KG1 (cell line): ENCODE data around the gene UBE2Q2.
"Not testable (repeated sequence)": the region's sequence is repeated elsewhere in the genome, so short reads cannot be mapped to it uniquely, and the experiment has no call there.

Source experiments
- DNase-seq: peaks from one replicate; lab custom pipeline; 2025; lab: John Stamatoyannopoulos, UW

UBE2Q2 gene

DNA sequence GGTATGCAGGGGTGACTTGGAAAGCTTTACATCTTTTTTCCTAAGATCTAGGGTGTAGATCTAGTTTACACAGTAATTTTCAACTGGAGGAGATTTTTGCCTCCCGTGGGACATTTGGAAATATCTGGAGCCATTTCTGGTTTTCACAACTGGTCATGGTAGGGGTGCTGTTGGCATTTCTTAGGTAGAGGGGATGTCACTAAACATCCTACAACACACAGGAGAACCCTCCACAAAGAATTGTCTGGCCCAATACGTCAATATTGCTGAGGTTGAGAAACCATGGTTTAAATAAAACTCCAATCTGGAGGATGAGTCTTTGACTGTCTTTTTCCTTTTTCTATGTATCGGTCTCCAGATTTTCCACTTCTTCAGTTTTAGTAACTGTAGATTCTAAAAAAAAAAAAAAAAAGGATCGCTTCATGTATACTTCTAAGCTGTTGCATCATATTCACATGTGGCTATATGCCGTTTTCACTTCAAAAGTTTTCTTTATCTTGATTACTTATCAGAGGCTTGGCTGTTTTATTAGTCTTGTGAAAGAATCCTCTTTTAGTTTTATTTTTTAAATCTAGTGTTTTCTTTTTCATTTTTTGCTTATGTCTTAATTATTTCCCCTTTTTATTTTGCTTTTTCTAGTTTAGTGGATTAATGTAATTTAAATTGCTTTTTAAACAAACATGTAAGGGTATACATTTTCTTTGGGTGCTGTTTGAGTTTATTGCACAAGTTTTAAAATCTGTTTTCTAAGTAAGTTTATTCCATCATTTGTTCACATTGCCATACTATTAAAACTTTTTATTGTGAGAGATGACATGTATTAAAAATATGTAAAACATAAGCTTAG, 21.2 kb downstream of the UBE2Q2 start:
- DNase-seq: no peak

DNA sequence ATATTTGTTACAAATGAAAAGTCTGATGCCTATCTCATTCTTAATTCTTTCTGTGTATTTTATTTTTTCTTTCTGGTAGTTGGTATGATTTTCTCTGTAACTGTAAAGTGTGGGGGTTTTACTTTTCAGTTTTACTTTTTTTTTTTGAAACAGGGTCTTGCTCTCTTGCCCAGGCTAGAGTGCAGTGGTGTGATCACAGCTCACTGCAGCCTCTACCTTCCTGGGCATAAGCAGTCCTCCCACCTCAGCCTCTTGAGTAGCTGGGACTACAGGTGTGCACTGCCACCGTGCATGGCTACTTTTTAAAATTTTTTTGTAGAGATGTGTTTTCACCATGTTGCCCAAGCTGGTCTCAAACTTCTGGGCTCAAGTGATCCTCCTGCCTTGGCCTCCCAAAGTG, 22.8 kb downstream of the UBE2Q2 start:
- not testable (repeated sequence) for DNase-seq

DNA sequence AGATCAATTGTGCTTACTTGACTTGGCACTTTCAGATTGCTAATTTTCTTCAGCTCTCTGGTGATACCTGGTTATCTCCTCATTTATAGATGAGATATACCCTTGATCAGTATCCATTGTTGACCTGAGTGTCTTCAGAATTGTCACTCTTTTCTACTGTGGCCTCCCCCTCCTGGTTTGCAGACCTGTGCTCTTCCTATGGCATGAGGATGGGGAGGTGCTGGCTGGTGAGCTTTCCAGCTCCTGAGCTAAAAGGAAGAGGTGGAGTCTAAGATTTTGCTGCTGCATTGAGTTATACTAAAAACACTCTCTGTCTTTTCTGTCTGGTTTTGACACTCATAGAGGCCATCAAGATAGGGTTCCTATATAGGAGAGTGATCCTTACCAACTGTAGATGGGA, 23.7 kb downstream of the UBE2Q2 start:
- no peak for DNase-seq

DNA sequence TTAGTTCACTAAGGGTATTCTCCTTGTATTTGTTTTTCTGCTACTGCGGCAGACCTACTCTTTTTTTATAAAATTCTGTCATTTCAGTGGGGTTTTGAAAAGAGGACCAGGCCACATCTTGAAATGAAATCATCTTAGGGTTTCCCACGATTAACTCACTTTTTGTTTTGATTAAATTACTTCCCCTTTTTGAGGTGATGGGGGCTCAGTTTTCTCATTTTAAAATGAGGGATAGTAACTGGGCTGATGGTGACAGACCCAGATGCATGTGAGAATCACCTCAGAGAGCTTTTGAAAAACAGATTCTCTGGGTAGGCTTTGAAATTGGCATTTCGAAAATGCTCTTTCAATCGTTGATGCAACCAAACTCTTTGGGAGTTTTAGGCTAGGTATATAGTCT, 24.2 kb downstream of the UBE2Q2 start:
- DNase-seq: no peak

DNA sequence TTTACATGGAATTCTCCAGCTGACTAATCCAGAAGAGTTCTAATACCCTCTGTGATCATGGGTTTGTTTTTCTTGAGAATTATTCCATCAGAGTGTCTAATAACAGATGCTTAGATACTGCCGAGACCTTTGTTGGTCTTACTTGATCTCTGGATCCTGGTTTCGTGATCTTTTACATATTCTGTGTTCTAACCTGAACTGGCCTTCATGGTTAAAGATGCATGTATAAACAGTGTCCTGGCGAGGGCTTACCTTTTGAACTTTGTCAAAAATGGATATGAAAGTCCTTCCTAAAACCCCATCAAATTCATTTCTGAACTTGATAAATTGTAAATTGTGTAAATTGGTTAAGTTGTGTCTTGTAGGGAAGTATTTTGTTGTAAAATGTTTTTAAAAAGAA, 24.8 kb downstream of the UBE2Q2 start:
- DNase-seq: no peak

DNA sequence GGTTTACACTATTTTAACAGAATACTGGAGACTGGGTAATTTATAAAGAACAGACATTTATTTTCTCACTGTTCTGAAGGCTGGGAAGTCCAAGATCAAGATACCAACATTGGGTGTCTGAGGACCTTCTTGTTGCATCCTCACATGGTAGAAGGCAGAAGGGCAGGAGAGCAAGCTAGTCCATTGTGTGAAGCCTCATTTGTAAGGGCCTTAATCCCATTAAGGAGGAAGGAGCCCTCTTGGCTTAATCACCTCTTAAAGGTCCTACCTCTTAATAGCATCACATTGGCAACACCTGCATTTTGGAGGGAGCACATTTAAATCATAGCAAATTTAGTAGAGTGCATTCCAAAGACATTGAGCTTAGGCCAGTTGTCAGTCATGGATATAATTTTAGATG, 26.2 kb downstream of the UBE2Q2 start:
- DNase-seq: no peak

DNA sequence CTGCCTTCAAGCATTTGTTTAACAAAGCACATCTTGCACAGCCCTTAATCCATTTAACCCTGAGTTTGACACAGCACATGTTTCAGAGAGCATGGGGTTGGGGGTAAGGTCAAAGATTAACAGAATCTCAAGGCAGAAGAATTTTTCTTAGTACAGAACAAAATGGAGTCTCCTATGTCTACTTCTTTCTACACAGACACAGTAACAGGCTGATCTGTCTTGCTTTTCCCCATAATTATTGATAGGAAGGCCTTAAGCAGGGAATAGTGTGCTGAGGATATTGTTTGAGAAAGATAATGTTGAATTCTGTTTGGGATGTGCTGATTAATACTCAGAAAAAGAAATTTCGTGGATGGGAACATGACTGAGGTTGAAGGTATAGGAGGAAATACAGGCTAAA, 28.3 kb downstream of the UBE2Q2 start:
- DNase-seq: not testable (repeated sequence)

DNA sequence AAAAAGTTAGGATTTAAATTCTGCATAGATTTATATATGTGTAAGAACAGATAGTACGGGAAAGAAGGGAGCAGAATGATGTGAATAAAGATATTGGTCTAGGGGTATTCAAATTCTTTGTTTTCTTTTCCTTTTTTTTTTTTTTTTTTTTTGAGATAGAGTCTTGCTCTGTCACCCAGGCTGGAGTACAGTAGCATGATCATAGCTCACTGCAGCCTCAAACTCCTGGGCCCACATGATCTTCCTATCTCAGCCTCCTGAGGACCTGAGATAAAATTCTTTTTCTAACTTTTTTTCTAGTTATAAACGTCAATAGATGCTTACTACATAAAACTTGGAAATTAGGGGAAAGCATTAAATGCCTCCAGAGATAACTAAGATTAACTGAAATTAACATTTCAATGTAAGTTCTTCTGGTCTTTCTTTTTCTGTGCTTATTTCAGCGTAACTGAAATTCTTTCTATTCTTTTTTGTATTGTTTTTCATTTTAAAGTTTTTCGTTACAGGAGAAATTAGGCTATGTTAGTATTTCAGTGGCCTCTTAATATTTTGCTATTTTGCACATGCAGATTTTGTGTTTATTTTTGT, 29.2 kb downstream of the UBE2Q2 start:
- DNase-seq: no peak

DNA sequence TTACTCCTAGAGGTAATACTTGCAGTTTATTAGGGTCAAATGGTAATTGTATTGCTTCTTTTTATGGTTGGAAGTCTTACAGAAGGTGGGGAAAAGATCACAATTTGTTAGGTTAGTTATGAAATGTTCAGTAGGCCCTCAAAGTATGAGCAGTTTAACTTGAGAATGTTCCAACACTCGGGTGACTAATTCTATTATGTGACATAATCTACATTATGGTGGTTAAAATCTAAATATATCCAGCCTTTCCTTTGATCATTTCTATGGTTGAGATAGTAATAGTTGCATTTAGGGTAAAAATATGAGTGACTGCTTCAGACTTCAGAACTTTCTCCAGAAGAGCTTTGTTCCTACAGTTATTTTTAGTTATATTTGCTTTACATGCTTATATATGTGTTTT, 40.8 kb downstream of the UBE2Q2 start:
- DNase-seq: no peak

DNA sequence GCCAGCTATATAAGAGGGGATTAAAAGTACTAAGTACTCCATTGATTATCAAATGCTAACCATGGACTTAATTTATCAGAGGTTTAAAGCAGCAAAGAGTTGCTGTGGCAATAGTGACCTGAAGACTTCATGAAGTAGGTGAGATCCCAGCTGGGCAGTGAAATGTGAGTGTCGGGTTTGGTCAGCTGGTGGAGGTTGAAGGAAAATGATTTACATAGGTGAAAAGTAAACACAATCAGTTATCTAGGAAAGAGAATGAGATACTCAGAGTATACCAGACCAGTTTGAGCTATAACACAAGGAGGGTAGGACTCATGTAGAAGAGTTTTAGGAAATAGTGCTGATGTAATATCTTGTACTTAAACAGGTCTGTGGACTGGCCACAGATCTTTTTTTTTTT, 43.9 kb downstream of the UBE2Q2 start:
- DNase-seq: no peak

DNA sequence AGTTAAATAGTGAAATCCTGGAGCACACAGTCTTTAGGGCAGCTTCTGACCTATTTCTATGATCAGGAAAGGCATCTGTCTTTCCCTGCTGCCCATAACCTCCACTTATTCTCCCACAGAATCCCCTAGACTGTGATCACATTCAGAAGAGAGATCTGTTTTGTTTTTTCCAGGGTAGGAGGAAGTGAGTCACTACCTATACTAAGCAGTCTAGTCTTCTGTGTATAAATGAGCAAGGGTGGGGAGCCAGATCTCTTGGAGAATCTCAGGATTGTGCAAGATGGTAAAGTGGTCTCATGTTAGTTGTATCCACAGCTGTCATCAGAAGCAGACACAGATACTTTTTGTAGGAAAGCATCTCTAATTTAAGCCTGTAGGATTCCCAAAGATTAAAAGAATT, 48.6 kb downstream of the UBE2Q2 start:
- no peak for DNase-seq

DNA sequence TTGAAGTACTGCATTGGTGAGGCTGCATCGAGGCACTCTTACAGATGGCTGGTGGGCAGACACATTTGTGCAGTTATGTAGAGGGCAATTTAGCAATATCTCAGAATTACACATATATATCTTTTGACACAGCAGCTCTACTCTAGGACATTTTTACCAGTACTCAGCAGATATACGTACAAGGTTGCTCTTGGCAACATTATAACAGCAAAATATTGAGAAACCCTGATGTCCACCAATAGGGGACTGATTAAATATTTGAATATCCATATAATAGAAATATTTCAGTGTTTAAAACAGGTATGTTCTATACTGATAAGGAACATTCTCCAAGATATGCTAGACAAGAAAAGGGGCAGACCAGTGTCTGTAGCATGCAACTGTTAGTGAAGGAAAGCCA, 52.5 kb downstream of the UBE2Q2 start:
- DNase-seq: no peak

DNA sequence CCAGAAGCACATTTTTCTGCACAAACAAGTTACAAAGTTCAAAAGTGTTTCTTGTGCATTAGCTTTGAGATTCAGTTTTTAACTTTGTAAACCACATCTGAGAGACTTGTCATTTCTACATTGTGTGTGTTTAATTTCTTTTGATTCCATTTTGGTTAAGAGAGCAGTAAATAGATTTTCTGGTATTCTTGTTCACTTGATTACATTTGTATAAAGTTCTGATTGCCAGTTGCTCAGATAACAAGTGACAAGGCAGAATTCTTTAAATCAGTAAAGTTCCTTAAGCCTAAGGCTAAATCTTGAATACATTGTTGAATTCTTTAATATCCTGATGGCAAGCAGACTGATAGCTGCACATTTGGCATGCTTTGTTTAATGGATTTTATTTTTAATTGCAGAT, 57.3 kb downstream of the UBE2Q2 start:
- no peak for DNase-seq

DNA sequence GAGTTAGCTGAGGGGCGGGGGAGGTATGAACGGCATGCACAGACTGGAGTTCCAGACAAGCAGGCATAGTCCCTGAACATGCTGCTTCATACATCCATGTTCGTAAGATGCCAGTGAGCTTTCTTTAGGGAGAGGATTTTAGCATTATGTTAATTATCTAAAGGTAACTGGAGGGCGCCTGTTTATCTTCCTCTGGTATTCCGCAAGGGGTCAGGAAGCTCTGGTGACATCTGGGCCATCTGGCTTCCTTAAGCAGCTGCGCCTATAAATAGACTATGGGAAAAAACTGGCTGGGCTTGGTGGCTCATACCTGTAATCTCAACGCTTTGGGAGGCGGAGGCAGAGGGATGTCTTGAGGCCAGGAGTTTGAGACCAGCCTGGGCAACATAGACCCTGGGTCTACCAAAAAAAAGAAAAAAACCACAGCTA, 58.9 kb downstream of the UBE2Q2 start:
- no peak for DNase-seq

DNA sequence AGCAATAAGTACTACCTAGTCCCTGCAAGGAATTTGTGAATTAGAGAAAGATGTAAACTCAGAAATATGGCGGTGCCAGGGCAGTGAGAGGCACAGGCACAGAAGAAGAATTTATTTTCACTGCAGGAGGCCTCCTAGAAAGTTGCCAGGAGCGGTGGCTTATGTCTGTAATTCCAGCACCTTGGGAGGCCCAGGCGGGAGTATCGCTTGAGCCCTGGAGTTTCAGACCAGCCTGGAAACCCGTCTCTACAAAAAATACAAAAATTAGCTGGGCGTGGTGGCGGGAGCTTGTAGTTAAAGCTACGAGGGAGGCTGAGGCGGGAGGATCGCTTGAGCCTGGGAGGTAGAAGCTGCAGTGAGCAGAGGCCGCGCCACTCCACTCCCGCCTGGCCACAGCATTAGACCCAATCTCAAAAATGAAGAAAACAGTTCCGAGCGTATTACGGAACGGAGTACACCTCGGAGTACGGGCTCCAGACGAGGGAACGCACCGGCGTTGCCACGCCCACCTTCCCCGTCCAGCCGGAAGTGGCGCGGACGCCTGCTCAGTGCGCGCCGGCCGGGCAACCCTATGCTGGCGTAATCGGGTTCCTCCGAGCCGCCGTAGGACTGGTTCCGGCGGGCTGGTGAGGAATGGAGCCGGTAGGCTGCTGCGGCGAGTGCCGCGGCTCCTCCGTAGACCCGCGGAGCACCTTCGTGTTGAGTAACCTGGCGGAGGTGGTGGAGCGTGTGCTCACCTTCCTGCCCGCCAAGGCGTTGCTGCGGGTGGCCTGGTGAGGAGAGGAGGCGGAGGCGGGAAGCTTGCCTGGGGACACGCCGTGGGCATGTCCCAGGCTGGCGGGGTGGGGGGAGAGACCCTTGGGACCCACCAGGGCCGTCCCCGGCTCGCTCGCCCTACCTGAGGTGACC, 60.3 kb downstream of the UBE2Q2 start, which contains the start of gene FBXO22:
Gene FBXO22 (plus strand): TSS at position 548 of the 909 bp plus-strand sequence. CDS start 86 bp downstream, at position 634.
- DNase-seq: peak; percentile 83

DNA sequence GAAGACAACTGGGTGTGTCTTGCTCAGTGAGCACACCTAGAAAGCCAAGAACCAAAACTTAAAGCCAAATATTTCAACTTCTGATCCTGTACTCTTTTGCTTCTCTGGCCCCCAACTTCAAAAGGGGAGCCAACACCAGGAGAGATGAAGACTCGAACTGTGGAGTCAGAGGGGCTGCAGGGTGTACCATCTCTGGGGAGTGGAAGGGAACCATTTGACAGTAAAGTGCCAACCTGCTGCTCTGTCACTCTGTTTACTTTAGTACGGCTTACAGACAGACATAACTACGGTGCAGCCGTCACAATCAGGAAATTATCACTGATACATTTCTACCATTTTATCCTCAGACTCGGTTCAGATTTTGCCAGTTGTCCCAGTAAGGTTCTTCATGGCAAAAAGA, 62.0 kb downstream of the UBE2Q2 start:
- DNase-seq: no peak

DNA sequence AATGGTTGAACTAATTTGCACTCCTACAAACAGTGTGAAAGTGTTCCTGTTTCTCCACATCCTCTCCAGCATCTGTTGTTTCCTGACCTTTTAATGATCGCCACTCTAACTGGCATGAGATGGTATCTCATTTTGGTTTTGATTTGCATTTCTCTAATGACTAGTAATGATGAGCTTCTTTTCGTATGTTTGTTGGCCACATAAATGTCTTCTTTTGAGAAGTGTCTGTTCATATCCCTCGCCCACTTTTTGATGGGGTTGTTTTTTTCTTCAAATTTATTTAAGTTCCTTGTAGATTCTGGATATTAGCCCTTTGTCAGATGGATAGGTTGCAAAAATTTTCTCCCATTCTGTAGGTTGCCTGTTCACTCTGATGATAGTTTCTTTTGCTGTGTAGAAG, 67.1 kb downstream of the UBE2Q2 start:
- not testable (repeated sequence) for DNase-seq

DNA sequence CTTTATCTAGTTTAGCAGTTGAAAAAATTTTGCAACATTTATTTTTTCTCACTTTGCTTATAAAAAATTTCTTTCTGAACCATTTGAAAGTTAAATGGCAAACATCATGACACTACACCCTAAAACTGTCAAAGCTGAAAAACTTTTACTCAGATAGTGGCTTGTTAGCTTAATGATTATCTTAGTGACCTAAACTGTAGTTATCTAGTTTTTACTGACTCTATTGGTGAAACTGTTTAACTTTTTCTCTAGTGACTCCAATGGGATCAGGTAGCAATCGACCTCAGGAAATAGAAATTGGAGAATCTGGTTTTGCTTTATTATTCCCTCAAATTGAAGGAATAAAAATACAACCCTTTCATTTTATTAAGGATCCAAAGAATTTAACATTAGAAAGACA, 73.7 kb downstream of the UBE2Q2 start:
- no peak for DNase-seq

DNA sequence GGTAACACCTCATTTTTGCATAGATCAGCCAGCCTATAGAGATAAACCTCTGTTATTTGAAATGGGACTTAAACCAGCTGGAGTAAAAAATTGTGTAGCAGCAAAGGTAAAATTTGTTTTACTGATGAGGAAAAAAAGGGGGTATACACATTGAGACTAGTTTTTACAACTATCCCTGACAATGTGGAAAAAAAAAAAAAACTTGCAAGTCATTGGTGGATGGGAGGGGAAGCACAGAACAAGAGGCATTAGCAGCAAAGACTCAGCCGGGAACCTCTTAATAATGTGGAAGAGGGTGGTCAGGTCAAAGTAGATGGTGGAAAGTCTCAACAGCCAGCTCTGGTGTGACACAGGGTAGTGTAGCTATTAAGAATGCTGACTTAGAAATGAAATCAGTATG, 74.9 kb downstream of the UBE2Q2 start:
- no peak for DNase-seq

DNA sequence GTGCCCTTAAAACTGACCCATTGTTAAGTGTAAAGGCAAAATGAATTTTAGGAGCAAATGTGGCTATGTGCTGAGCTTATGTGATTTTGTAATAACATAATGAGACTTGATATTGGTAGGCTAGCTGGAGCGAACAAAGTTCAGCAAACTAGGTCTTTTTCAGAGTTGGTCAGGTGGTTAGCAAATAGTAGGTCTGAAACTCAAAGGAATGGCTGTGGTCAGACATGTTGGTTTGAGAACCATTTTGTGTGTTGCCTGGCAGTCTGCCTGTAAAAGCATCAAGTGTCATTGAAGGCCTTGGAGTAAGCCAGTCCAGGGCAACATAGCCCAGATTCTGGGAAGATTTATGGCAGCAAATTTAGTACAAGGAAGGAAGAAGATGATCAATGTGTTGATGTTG, 76.8 kb downstream of the UBE2Q2 start:
- no peak for DNase-seq

DNA sequence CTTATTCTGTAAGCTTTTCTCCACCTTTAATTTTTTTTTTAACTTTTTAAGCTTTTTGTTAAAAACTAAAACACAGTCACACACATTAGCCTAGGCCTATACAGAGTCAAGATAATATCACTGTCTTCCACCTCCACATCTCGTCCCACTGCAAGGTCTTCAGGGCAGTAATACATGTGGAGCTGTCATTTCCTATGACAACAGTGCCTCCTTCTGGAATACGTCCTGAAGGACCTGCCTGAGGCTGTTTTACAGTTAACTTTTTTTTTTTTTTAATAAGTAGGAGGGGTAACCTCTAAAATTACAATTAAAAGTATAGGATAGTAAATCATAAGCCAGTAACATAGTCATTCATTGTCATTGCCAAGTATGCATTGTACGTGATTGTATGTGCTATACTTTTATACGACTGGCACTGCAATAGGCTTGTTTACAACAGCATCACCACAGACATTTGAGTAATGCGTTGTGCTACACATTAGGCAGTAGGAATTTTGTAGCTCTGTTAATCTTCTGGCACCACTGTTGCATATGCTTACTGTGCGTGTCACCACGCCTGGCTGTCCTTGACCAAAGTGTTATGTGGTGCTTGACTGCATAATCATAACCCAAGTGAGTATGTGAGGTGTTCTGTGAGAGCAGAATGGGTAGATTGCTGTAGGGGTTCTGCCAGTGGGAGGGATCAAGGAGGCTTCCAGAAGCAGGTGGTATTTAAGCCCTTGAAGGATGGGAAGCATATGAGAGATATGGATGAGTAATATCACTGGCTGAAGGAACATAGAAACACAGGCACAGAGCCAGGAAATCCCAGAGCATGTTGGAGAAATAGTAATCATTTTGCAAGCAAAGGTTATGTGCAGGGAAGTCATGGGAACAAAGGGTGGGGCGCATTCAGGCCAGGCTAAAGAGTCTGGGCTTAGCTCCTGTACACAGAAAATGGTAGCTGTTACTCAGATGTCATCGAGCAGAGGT, 78.8 kb downstream of the UBE2Q2 start:
- DNase-seq: no peak
